HG02610 (cell line): ENCODE measurements around the gene EPHB1.

Experiments
- ATAC-seq: cut with Tn5 transposase; IDR thresholded peaks from one replicate; pipeline ENCODE4 v1.9.1; 2021; ENCODE audit warnings: mild to moderate bottlenecking, moderate library complexity; ENCODE audit not compliant: unreplicated experiment

The EPHB1 gene

DNA sequence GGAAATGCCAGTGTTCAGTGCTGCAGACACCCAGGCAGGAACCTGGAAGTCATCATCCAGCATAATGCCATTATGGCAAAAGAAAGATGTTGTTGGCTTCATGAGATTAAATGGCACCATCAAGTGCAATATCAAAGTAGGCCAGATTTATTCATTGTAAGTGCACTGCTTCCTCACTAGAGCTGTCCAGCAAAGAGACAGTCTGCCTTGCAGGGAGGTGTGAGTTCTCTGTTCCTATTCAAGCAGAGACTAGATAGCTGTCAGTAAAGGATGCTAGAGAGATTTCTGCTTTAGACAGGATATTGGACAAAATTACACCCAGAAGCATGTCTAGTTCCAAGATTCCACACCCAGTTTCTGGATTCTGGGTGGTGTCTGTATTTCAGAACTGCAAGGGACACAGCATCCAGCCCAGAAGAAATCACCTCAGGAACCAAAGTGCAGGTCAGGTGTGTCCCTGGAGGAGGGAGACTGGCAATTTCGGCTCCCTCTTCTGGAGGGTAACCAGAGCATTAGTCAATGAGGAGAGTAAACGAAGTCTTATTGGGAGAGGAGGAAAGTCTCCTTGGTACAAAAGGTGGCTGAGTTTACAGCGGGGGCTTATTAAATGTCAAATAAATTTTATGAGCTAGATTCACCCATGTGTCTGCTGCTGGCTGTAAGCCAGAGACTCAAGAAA, 377.3 kb downstream of the EPHB1 start:
- ATAC-seq: no peak

DNA sequence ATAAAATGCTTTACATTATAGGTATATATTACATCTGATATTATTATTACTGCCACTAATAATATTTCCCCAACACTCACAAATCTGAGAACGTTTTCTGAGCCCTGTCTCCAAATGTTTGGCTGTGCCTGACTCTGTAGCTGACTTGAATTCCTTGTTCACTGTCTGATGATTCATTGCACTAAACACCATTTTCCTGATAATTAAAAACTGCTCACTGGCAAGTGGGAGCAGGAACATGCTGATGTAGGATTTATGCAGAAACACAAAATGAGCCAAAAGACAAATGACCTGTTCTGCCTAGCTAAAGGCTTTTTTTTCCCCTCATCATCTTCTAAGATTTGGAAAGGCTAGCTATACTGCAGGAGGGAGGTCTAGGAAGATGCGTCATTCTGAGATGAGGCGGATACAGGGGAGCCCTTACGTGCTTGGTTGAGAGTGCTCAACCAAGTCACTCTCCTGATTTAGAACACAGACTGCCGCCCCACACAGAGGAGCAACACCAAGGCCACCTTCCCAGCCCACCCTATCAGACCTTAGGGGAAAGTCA, 380.7 kb downstream of the EPHB1 start:
- ATAC-seq: no peak

DNA sequence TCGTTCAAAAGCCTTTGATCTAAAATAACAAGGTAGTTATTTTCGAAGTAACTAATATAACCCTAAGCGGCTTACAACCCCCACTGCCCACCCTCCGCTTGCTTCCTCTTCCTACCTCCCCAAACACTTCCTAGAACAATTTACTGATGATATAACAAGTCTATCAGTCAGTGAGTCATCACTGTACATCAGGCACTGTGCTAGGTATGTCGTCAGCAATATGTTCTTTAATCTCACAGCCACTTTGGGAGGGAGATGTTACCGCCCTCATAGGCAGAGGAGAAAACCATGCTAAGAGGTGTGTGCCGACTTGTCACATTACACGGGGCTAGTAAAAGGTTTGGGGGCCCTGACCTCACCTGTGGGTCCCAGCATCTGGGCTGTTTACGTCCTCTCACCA, 381.8 kb downstream of the EPHB1 start:
- ATAC-seq: no peak

DNA sequence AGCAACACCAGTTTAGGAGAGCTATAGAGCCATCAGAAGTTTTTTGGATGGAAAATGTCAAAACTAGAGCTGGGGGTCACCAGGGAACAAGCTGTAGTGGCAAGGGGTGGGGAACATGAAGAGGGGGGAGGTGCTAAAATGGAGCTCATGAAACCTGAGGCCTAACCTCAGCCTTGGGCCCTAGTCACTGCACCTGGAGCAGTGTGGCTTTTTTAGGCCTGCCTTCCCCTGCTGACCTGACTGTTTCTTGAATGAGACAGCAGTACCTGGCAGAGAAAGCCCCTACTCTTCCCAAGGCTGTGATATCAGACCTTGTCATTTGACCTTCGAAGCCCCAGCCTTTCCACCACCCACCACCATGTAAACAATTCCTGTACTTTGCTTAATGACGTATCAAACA, 383.5 kb downstream of the EPHB1 start:
- ATAC-seq: no peak

DNA sequence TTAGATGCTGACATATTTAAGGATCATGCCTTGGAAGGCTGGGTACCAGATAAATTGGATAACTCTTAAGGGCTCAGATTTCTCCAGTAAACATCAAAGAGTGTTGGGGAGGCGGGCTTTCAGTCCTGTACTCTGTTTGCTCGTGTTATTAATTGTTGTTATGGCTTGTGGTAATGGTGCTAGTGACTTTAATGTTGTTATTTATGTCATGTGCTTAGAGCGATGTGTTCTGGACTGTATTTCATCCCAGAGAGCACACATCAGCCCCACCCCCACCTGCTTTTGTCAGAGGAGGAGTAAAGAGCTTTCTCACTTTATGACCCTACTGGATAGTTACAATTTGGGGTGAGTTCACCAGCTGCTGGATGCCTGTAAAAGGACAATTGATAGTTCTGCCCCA, 386.3 kb downstream of the EPHB1 start:
- no peak for ATAC-seq

DNA sequence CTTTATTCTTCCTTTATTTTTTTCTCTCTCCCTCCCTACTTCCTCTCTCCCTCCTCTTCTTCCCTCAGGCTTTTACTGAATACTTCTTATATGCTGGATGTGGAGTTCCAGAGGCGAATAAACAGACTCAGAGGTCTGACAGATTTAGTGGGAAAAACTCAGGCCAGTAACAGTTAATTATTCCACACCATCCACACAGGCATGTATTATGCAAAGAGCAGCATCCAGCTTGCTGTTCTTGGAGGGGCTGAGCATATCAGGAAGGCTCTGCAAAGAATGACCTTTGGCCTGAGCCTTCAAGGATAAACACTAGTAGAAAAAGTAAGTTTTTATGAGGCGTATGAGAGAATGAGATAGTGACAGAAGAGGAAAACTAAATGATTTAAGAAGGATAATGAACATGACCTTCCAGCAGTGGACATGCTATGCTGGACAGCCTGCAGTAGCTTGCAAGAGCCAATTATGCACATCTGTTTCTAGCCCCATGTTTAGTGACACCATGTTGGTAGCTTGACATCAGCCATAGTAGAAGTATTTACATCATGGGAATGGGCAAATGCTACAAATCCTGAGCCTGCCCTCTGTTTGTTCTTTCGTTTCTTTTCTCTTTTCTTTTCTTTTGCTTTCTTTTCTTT, 387.4 kb downstream of the EPHB1 start:
- no peak for ATAC-seq

DNA sequence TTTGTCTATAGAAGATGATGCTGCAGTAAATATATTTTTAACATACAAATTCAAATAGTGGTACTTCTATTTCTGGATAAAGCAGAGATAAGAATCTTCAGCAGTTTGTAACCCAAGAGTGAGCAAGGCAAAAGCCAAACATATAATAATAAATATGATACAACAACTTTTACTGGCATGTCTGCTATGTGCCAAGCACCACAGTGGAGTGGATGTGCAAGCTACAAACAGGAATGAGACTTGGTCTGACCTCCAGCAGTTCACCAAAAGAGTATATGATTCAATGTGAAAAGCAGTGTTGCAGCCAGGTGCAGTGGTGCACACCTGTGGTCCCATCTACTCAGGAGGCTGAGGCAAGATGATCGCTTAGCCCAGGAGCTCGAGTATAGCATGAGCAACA, 395.6 kb downstream of the EPHB1 start:
- no peak for ATAC-seq

DNA sequence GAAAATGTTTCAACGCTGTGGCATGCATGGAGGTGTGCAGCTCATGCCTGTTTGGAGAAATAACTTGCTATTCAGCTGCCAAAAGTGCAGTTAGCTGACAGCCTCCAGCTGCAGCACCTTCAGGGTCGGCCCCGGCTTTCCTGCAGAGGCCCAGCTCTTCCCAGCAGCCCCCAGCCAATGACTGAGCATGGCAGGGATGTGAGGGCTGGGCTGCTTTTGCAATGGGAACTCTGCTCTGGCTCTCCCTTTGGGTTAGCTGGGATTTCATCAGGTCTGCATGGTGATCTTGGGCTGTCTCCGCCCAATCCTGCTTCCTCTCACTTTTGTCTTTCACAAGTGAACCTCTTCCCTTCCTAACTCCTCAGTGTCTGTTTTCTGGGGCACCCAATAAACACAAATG, 396.6 kb downstream of the EPHB1 start:
- no peak for ATAC-seq

DNA sequence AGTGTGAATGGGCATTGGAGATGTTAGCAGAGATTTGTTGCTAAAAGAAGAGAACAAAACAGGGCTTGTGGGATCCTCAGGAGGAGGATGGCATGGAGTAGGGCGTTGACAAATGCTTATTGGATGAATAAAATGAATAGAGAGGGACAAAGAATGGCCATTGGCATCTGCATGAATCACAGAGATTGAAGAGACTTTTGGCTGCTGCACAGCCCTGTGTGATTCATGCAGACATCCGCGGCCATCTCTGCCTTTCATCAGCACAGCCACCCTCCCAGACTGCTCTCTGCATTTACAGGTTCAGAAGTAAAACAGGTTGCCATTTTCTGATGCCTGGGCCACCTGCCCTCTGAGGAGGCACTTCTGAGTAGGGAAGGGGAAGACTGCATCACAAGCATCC, 397.9 kb downstream of the EPHB1 start:
- ATAC-seq: no peak

DNA sequence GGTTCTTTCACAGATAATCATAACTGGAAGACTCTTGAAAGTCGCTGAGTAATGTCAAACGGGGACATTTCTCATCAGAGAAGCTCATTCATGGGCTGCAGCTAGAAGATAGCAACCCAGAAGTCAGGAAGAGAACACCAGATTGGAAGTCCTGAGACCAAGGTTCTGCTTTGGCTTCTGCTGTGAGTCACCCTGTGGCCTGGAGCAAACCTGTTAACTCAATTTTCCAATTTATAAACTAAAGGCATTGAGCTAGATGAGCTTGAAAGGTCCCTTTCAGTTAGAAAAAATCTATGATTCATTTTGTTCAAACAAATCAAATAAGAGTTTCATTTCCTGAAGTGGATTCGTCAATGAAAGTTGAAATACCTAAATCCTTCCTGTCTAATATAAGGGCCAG, 402.2 kb downstream of the EPHB1 start:
- peak; percentile 67 for ATAC-seq

DNA sequence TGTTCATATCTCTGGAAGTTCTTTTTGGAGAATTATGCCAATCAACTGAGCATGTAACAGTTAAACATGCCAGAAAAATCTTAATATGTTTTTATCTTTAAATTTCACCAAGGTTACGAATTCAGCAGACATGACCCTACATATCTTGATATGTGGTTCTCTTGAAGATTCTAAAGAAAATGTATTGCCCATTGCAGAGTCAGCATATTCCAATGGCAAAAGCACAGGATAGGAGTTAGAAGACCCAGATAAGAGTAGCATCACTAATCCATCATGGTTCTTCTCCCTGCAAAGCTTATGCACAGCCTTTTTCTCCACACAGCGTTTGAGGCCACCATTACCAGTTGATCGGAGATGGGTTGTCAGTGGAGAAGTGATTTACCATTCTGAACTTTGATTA, 402.8 kb downstream of the EPHB1 start:
- ATAC-seq: no peak

DNA sequence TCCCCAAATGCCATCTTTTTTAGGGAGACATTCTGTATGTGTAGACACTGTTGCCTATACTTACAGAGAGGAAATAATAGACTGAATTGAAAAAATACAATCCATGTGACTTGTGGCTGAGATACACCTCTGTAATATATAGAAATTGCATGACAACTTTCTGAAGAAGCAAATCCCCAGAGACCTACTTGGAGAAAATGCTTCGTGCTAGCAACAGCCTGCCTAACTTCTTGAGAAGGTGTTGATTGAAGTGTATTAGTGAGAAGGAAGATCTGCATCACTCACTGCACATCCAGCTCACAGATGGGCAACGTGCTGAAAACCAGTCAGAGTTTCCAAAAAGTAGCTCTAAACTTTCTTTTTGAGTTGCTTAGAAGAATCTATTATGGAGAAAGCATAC, 404.1 kb downstream of the EPHB1 start:
- ATAC-seq: no peak

DNA sequence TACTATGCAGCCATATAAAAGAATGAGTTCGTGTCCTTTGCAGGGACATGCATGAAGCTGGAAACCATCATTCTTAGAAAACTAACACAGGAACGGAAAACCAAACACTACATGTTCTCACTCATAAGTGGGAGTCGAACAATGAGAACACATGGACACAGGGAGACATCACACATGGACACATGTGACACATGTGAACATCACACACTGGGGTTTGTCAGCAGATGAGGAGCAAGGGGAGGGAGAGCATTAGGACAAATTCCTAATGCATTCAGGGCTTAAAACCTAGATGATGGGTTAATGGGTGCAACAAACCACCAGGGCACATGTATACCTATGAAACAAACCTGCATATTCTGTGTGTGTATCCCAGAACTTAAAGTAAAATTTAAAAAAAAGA, 408.0 kb downstream of the EPHB1 start:
- no peak for ATAC-seq

DNA sequence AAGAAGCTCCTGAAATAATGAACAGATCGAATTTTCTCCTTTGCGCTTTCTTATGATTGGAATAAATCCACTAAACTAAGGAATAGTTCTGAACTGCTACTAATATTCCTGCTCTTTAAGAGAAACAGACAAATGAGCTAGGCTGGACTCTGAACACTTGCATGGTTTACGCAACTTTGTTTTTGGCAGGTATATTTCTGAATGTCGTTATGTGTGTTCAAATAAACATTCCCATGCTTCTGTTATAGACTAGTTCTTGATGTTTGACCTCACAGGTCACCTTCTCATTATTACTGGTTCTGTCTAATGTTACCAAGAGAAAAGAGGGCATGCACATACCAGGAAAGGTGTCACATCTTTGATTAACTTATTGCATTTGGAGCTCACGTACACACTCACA, 418.2 kb downstream of the EPHB1 start:
- ATAC-seq: no peak

DNA sequence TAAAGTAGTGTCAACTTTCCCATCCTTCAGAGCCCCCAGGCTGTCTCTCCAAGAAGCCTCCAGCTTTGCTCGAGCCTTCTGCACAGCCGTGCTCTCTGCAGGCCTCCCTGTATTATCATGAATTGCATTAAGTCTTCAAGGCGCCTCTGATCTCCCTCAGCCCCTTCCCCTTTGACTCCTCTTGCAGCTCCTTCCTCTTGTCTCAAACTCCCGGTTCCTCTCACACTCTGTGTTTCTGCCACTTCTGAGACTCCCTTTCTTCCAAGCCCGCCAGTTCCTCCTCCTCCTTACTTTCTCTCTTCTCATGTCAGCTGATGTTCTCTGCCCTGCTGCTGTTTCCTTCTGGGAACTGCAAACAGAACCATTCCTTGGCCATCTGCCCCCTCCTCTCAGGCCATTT, 418.8 kb downstream of the EPHB1 start:
- ATAC-seq: no peak

DNA sequence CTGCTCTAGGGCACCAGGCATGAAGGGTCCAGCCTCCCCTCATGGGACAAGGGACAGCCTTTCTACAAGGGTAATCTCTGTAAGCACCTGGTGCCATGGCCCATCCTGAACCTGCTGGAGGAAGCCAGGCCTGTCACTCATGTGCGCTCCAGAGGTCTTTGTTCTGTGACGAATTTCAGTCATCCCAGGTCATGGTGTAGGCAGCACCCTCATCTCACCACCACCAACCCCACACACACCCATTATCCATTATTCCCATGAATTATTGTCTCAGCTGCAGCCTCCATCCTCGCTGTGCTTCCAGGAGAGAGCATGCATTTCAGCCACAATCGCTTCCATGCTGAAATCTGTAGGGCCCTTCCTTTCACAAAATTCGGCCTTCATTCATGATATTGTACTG, 419.3 kb downstream of the EPHB1 start:
- ATAC-seq: no peak

DNA sequence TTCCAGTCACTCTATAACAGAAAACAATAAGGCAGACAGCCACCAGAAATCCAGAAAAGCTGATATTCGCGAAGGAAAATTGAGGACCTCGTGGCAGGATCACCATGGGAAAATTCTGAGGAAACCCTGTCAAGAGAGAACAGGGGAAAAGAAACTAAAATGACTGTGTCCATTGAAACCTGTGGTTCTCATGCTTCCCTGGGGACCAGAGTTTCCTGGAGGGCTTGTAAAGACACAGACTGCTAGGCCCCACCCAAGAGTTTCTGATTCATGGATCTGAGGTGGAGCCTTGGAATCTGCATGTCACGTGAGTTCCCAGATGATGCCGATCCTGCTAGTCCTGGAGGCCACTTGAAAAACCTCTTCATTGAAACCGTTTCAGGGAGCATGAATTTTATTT, 420.5 kb downstream of the EPHB1 start:
- no peak for ATAC-seq

DNA sequence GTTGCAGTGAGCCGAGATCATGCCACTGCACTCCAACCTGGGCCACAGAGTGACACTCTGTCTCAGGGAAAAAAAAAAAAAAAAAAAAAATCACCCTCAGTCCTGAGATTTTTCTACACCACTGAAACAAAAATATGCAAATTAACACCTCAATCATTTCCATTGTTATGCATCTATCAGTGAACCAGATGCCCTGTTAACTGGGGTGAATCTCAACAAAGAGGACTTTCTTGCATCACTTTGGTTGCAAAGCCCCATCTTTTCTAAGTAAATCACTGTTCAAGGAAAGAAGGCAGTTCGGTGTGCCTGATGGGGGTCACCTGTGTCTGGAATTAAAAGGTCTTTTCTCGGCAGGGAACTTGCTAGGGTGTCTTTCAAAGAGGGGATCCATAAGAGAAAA, 421.6 kb downstream of the EPHB1 start:
- no peak for ATAC-seq

DNA sequence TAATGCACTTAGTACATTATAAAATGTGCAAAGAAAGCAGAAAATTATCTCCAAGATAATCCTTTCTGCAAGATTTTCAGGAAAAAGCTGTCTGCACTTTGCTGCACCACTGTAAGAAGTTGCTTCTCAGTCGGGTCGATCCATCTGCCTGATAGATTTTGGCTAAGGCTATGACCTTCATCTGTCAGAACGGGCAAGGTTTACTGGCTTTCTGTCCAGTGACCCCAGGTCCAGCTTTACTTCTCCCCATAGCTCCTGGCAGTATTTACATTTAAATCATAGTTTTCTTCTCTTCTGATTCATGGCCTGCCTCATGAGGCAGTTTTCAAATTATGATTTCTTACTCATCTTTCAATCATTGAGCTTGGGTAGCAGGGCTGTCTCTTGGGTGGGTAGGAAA, 422.7 kb downstream of the EPHB1 start:
- ATAC-seq: no peak

DNA sequence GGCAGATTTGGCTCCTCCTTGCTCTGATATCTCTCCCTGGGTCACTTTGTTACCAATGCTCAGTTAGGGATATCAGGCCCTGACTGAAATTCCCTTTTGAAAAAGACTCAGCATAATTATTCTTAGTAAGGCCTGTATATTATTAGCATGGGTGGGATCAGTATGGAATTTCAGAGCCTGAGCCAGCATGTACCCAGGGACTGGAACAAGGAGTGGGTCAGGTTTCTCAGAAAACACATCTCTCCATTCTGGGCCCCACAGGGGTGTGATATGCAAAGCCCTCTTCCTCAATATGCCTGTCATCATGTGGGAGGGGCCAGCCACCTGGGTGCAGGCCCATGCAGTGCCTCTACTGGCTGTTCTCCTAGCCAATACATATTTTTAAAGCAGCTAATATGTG, 423.2 kb downstream of the EPHB1 start:
- ATAC-seq: no peak

DNA sequence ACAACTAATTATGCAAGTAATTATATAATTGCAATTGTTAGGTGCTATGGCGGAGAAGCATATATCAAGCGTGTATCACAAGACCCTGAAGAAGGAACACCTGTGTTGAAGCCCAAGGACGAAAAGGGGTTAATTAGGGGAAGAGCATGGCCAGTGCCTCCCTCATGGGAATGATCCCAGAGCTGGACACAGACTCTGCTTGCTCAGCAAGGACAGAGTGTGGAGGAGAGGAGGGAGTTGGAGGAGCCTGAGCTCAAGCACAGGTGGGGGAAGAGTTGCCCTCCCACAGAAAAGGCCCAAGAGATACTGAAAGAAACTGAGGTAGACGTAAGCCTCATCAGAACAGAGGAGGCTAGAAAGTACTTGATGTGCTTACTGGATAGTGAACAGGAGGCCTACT, 423.7 kb downstream of the EPHB1 start:
- ATAC-seq: no peak

DNA sequence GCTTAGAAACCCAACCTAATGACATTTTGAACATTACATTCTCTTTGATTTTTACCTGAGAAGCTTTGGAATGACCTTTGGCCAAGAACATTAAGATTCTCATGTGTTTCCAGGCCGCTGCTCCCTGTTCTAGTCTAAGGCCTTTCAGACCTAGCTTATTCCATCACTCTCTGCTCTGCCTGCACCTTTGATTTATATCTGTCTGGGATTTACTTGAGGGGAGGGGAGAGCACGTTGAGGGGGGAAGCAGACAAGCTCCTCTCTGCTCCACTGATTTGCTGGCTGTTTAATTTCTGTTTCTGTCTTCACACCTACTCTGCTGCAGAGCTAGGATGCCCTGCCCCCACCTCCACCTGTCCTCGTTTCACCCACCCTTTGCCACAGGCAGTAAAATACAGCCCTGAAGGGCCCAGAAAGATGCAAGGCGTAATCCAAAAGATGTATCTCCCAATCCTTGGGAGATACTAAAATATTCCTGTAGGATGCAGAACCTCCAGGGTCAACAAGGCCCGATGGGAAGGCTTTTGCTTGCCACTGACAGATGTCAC, 429.8 kb downstream of the EPHB1 start:
- ATAC-seq: no peak
